H1 (cell line): Measurements from ENCODE around the gene NCKIPSD. TPM values are rescaled to one million over a fixed set of nuclear protein-coding genes. Genes with fewer than 3 reads are reported as not detected.
A peak's percentile ranks its signal among the peaks of the same experiment; 100 is the strongest.

ENCODE experiments used
- CREB1 ChIP-seq: IDR thresholded peaks from 2 replicates; pipeline ENCODE4 v1.6.1; 2012; ENCODE audit warnings: inconsistent platforms
- JUND ChIP-seq: IDR thresholded peaks from 2 replicates; pipeline ENCODE4 v1.6.1; 2011; ENCODE audit warnings: mild to moderate bottlenecking, improper control_type of control experiment, low read length
- RAD21 ChIP-seq, 2 experiments: IDR thresholded peaks in 1 of 2; conservative IDR thresholded peaks in 1 of 2; 2 replicates each; pipeline ENCODE4 v1.6.1; 2011; ENCODE audit warnings: low read depth in 2 of 2, low read length in 2 of 2, improper control_type of control experiment in 1 of 2, inconsistent platforms in 1 of 2, mild to moderate bottlenecking in 1 of 2, moderate library complexity in 1 of 2
- SAP30 ChIP-seq: fragments of 300-600 bp; sonication (generic); IDR thresholded peaks from 2 replicates; pipeline ENCODE4 v1.7.1; 2012; ENCODE audit warnings: low read length, moderate library complexity, mild to moderate bottlenecking, inconsistent platforms; ENCODE audit not compliant: insufficient read depth, insufficient replicate concordance
- SP1 ChIP-seq: IDR thresholded peaks from 2 replicates; pipeline ENCODE4 v1.6.1; 2011; ENCODE audit warnings: low read depth, low read length
- polyA plus RNA-seq, 7 experiments: library from polyadenylated mRNA; depleted of rRNA in 3 of 7; stranded (reverse) in 5 of 7; unstranded in 2 of 7; fragments of >200 nt in 5 of 7; fragments of 200-250 nt in 2 of 7; gene quantifications; 1 replicate in 5 of 7; 2 replicates in 1 of 7; 4 replicates in 1 of 7; pipeline versions ENCODE4 v1.2.1 to v1.2.3, GENCODE V29; 2011 to 2013; ENCODE audit warnings: missing spikeins in 2 of 7, mixed read lengths in 2 of 7
- total RNA-seq: library from RNA; stranded (reverse); fragmentation: NEBNext Ultra II Directional; extraction: Animal tissue kit (Norgen Biotek cat#: 25700); gene quantifications from 2 replicates; pipeline ENCODE4 v1.2.1, GENCODE V29; 2021
- TF ChIP-seq, protein P1 (sequence below): IDR thresholded peaks from 2 replicates; pipeline ENCODE4 v1.6.1; 2011; ENCODE audit warnings: low read depth, mild to moderate bottlenecking, low read length; ENCODE audit not compliant: insufficient read depth

NCKIPSD gene
- total and polyA plus RNA-seq, 2 of the 8 experiments (the other 6 are each of a cell fraction or from before 2014, with no cell fraction given): 34.7 to 91.8 TPM

DNA sequence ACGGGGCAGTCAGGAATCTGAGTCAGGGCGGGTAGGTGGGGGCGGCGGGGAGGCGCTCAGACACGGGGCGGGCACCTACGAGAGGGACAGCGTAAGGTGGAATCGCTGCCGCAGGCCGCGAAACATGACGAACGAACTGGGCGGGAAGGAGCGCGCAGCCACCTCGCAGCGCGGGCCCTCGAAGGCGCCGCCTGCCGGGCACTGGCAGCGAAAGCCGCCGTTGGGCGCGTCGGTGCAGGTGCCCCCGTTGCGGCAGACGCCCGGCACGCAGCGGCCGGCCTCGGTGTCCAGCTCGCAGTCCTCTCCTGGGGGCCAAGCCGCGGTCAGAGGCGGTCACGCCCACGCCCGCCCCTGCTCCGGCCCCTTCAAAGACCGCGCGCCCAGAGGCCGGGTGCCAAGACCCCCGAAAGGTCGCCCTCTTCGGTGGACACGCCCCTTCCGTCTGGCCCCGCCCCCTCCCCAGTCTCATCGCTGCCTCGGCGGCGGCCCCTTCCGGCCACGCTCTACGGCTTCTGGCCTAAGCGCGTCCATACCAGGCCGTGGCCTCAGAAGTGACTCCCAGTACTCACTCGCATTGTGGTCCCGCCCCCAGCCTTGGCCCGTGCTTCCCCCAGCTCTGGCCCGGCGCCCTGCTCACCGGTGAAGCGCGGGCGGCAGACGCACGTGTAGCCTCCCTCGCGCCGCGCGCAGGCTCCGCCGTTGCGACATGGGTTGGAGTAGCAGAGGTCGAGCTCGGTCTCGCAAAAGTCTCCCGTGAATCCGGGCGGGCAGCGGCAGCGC, 29.5 kb downstream of the NCKIPSD start (continued):
- no peak for TF ChIP-seq SP1
- no peak for TF ChIP-seq SAP30
- TF ChIP-seq, protein P1, sequence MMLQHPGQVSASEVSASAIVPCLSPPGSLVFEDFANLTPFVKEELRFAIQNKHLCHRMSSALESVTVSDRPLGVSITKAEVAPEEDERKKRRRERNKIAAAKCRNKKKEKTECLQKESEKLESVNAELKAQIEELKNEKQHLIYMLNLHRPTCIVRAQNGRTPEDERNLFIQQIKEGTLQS: no peak
- no peak for TF ChIP-seq JUND
- TF ChIP-seq RAD21 (IDR thresholded peaks at IDR 0.05 in 1 of 2, conservative IDR thresholded peaks at IDR 0.05 in 1 of 2; ENCODE audit: low read depth in 2 of 2, low read length in 2 of 2): peak; percentile 26 to 48; a peak in 3 of 4 replicates
- TF ChIP-seq CREB1: peak; percentile 67
